K562 (cell line): Measurements from ENCODE around the gene GMNN. TPM values are rescaled to one million over a fixed set of nuclear protein-coding genes. Genes with fewer than 3 reads are reported as not detected.

Experiments used
- BCL6 ChIP-seq: fragments of 250-450 bp; sonication (Bioruptor Pico); IDR thresholded peaks from 2 replicates; pipeline ENCODE4 v1.4.0; 2020
- ELF1 ChIP-seq: fragments of 200-800 bp; sonication (Bioruptor generic); IDR thresholded peaks from 2 replicates; pipeline ENCODE4 v1.6.1; 2016; ENCODE audit warnings: missing genetic modification characterization, missing compliant biosample characterization
- MGA ChIP-seq: fragments of 450-650 bp; IDR thresholded peaks from 2 replicates; pipeline ENCODE4 v1.6.1; 2016; ENCODE audit warnings: mild to moderate bottlenecking, moderate library complexity
- MLLT1 ChIP-seq, 2 experiments: fragments of 450-650 bp; IDR thresholded peaks; 2 replicates each; pipeline ENCODE4 v1.6.1; 2016
- NFE2L1 ChIP-seq: fragments of 450-650 bp; IDR thresholded peaks from 2 replicates; pipeline ENCODE4 v1.6.1; 2016; ENCODE audit warnings: missing genetic modification characterization, low read depth, mild to moderate bottlenecking, missing compliant biosample characterization, moderate library complexity, borderline replicate concordance
- RHOXF2B ChIP-seq: fragments of 250-450 bp; sonication (Bioruptor Pico); conservative IDR thresholded peaks from 2 replicates; pipeline ENCODE4 v1.5.1; 2021
- SAFB2 ChIP-seq: fragments of 200-400 bp; formaldehyde crosslinking; IDR thresholded peaks from 2 replicates; pipeline ENCODE4 v1.6.1; 2018; ENCODE audit warnings: borderline replicate concordance, low read length, low read depth, moderate library complexity; ENCODE audit not compliant: severe bottlenecking
- XRCC4 ChIP-seq: IDR thresholded peaks from one replicate; pipeline ENCODE4 v1.6.1; 2011; ENCODE audit not compliant: insufficient read depth, insufficient read length; ENCODE audit errors: extremely low read depth
- ZBTB7A ChIP-seq: IDR thresholded peaks from 2 replicates; pipeline ENCODE4 v1.6.1; 2011; ENCODE audit warnings: low read depth, mild to moderate bottlenecking, low read length, moderate library complexity, borderline replicate concordance; ENCODE audit not compliant: control insufficient read depth
- ZNF165 ChIP-seq: fragments of 250-450 bp; sonication (Bioruptor Pico); IDR thresholded peaks from 2 replicates; pipeline ENCODE4 v1.4.0; 2020; ENCODE audit warnings: borderline replicate concordance
- polyA plus RNA-seq, 8 experiments: library from polyadenylated mRNA; depleted of rRNA in 4 of 8; stranded (reverse) in 5 of 8; unstranded in 3 of 8; fragments of >200 nt; fragmentation: Nextera tagmentation in 2 of 8; fragmentation: Illumina TruSeq in 1 of 8; extraction: Ambion mirVana in 2 of 8; extraction: Trizol in 1 of 8; gene quantifications; 2 replicates each; pipeline versions ENCODE4 v1.2.1 to v1.2.3, GENCODE V29; 2011 to 2014; ENCODE audit warnings: inconsistent platforms in 1 of 8, missing spikeins in 1 of 8
- total RNA-seq, 7 experiments: library from RNA; depleted of rRNA in 6 of 7; stranded (reverse); fragments of >200 nt in 6 of 7; fragmentation: Illumina TruSeq in 2 of 7; extraction: Trizol in 2 of 7; gene quantifications; 2 replicates each; pipeline versions ENCODE4 v1.2.1 to v1.2.3, GENCODE V29; 2011 to 2021; ENCODE audit warnings: low replicate concordance in 1 of 7
- TF ChIP-seq, protein P1 (sequence below): fragments of 250-450 bp; sonication (Bioruptor Pico); IDR thresholded peaks from 2 replicates; pipeline ENCODE4 v1.8.0; 2022; ENCODE audit warnings: inconsistent platforms

The GMNN gene
- total and polyA plus RNA-seq, 9 of the 15 experiments (the other 6 are each of a cell fraction or from before 2014, with no cell fraction given), result 144 to 370 (median 210) TPM

DNA sequence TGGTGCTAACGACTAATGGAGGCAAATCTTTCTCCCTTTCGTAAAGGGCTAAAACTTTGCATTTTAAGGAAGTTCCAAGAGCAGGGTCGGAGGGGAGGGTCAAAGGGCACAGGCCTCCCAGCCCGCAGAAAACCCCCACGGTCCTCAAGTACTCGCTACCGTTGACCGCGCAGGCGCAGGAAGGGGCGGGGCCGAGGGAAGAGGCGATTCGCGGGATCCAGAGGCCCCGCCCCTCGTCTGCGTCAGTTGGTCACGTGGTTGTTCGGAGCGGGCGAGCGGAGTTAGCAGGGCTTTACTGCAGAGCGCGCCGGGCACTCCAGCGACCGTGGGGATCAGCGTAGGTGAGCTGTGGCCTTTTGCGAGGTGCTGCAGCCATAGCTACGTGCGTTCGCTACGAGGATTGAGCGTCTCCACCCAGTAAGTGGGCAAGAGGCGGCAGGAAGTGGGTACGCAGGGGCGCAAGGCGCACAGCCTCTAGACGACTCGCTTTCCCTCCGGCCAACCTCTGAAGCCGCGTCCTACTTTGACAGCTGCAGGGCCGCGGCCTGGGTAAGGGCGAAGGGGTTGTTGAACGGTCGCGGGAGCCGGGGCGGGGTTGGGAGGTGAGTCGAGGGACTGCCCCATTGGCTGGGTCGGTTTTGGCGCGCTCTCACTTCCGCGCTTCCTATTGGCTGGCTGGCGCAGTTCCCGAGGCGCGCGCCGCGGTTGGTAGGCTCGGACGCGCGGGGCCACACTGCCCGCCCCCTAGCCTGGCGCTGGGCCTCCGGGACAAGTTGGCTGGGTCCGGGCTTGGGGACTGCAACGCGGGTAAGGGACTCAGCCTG lies at the start of gene GMNN (continued):
- TF ChIP-seq MLLT1 (IDR thresholded peaks at IDR 0.05), result peak; percentile 72 to 94
- no peak for TF ChIP-seq BCL6
- TF ChIP-seq MGA, result peak; percentile 90
- TF ChIP-seq NFE2L1 (tag), result no peak
- TF ChIP-seq ZNF165 (CRISPR knock-in tag), result no peak
- TF ChIP-seq ELF1 (tag), result no peak; the same call in 1 of the 2 replicates
- TF ChIP-seq XRCC4, result no peak
- no peak for TF ChIP-seq RHOXF2B
- no peak for TF ChIP-seq SAFB2
- TF ChIP-seq, protein P1, sequence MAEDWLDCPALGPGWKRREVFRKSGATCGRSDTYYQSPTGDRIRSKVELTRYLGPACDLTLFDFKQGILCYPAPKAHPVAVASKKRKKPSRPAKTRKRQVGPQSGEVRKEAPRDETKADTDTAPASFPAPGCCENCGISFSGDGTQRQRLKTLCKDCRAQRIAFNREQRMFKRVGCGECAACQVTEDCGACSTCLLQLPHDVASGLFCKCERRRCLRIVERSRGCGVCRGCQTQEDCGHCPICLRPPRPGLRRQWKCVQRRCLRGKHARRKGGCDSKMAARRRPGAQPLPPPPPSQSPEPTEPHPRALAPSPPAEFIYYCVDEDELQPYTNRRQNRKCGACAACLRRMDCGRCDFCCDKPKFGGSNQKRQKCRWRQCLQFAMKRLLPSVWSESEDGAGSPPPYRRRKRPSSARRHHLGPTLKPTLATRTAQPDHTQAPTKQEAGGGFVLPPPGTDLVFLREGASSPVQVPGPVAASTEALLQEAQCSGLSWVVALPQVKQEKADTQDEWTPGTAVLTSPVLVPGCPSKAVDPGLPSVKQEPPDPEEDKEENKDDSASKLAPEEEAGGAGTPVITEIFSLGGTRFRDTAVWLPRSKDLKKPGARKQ, result no peak
- TF ChIP-seq ZBTB7A, result peak; percentile 99
